ENCODE data around the gene PKIB.
"Not testable (repeated sequence)": the region's sequence is repeated elsewhere in the genome, so short reads cannot be mapped to it uniquely, and the experiment has no call there.

The PKIB gene

GRCh38 chr6:122730334-122730733 is 120.1 kb downstream of the PKIB start:
- H3K27me3 ChIP-seq (ENCODE audit: control insufficient read depth in 1 of 2, insufficient read depth in 2 of 2, low read length in 2 of 2) = no peaks in the 10 kb centered on the region
- no peak overlapping the region for H3K4me3 ChIP-seq (ENCODE audit: low read depth in 1 of 2, low read length in 2 of 2)
- no peak overlapping the region for H3K9ac ChIP-seq (ENCODE audit: low read length)
- H3K36me3 ChIP-seq (ENCODE audit: insufficient read depth, low read length) = no peaks in the 10 kb centered on the region
- no peak overlapping the region for H3K27ac ChIP-seq (ENCODE audit: low read depth, low read length)
- H3K4me1 ChIP-seq (ENCODE audit: insufficient read depth, low read length) = no peaks in the 10 kb centered on the region
- no peaks in the 10 kb centered on the region for H3K9me3 ChIP-seq (ENCODE audit: low read length)

DNA sequence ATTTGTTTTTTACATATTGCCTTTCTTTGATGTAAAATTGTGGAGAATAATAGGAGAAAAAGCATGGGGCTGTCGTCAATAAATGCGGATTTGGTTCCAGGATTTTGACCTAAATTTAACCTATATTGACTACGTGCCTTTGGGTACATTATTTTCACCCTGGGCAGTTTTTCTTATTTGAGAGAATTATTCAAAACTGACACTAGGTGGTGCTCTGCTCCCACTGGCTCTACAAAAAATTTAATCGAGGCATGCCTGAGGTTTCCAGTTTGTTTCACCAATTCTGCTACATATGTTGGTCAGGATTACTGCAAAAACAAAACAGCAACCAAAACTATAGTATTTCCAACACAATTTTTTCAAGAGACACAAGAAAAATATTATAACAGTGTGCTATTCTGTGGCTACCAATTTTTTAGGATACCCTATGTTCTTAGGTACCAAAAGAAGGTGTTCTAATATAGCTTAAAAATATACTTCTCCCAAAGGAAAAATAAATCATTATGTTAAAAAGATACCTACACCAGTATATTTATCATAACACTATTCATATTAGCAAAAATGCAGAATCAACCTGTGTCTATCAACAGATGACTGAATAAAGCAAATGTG is 120.7 kb downstream of the PKIB start:
- Histone ChIP-seq H3K27ac (ENCODE audit: low read depth, low read length) (no peak overlapping the region), H3K9me3 (ENCODE audit: low read length) (no peaks in the 10 kb centered on the region), H3K27me3 (ENCODE audit: control insufficient read depth in 1 of 2, insufficient read depth in 2 of 2, low read length in 2 of 2) (no peaks in the 10 kb centered on the region), H3K9ac (ENCODE audit: low read length) (no peak overlapping the region), H3K4me3 (ENCODE audit: low read depth in 1 of 2, low read length in 2 of 2) (no peak overlapping the region), H3K4me1 (ENCODE audit: insufficient read depth, low read length) (no peaks in the 10 kb centered on the region), H3K36me3 (ENCODE audit: insufficient read depth, low read length) (no peaks in the 10 kb centered on the region)

- no peaks in the 10 kb centered on the region for H3K36me3 ChIP-seq (ENCODE audit: insufficient read depth, low read length)
- no peak overlapping the region for H3K9ac ChIP-seq (ENCODE audit: low read length)
- H3K27me3 ChIP-seq (ENCODE audit: control insufficient read depth in 1 of 2, insufficient read depth in 2 of 2, low read length in 2 of 2) = no peaks in the 10 kb centered on the region
- no peaks in the 10 kb centered on the region for H3K9me3 ChIP-seq (ENCODE audit: low read length)
- H3K27ac ChIP-seq (ENCODE audit: low read depth, low read length) = no peak overlapping the region
- H3K4me3 ChIP-seq (ENCODE audit: low read depth in 1 of 2, low read length in 2 of 2) = no peak overlapping the region
- no peaks in the 10 kb centered on the region for H3K4me1 ChIP-seq (ENCODE audit: insufficient read depth, low read length)
These were observed 123.1 kb downstream of the PKIB start for GRCh38 chr6:122733259-122733658.

DNA sequence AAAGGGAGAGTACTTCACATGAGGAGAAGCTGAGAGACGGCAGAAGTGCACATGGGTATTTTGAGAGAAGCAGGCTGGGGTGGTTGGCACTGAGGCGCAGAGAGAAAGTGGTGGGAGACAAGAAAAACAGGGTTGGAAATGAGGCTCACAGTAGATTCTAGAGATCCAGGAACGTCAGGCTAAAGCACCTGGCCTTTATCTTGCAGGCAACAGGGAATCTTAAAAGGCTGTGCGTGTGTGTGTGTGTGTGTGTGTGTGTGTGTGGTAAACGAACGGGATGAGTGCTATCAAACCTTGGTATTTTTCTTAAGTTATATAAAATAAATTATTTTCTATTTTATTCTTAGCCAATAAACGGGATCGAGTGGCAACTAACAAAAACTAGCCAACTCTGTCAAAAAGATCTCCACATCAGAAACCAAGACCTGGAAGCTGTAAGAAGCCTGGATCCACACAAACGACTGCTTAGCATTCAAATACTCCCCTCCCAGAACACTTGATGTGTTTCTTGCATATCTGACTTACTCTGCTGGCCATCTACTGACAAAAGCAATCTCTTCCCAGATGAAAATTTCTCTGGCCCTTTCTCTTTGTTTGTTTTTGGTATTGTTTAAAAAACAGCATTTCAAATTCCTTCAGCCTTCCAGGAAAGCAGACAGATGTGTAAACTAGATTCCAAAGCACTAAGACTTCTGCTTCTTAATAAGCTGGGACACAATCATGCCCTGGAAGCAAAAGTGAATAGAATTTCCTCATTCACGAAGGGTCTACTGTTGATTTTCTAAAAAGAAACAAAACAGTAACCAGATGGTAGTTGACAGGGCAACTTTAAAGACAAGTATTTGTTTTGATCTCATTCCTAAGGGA is 124.6 kb downstream of the PKIB start:
- Histone ChIP-seq H3K9me3 (ENCODE audit: low read length) (no peaks in the 10 kb centered on the region), H3K4me1 (ENCODE audit: insufficient read depth, low read length) (no peaks in the 10 kb centered on the region), H3K27me3 (ENCODE audit: control insufficient read depth in 1 of 2, insufficient read depth in 2 of 2, low read length in 2 of 2) (no peaks in the 10 kb centered on the region), H3K27ac (ENCODE audit: low read depth, low read length) (no peak overlapping the region), H3K4me3 (ENCODE audit: low read depth in 1 of 2, low read length in 2 of 2) (no peak overlapping the region), H3K9ac (ENCODE audit: low read length) (no peak overlapping the region), H3K36me3 (ENCODE audit: insufficient read depth, low read length) (no peaks in the 10 kb centered on the region)

- no peak overlapping the region for H3K27ac ChIP-seq (ENCODE audit: low read depth, low read length)
These were observed 125.4 kb downstream of the PKIB start for GRCh38 chr6:122735582-122735981.

GRCh38 chr6:122736163-122736562 is 126.0 kb downstream of the PKIB start:
- Histone ChIP-seq H3K9ac (ENCODE audit: low read length) (no peak overlapping the region), H3K27me3 (ENCODE audit: control insufficient read depth in 1 of 2, insufficient read depth in 2 of 2, low read length in 2 of 2) (no peaks in the 10 kb centered on the region), H3K36me3 (ENCODE audit: insufficient read depth, low read length) (no peaks in the 10 kb centered on the region), H3K27ac (ENCODE audit: low read depth, low read length) (no peak overlapping the region), H3K4me1 (ENCODE audit: insufficient read depth, low read length) (no peaks in the 10 kb centered on the region), H3K4me3 (ENCODE audit: low read depth in 1 of 2, low read length in 2 of 2) (no peak overlapping the region), H3K9me3 (ENCODE audit: low read length) (no peaks in the 10 kb centered on the region)

More at GRCh38 chr6:122735582-122735981, 125.4 kb downstream of the PKIB start:
- H3K27me3 ChIP-seq (ENCODE audit: control insufficient read depth in 1 of 2, insufficient read depth in 2 of 2, low read length in 2 of 2) = no peaks in the 10 kb centered on the region
- no peaks in the 10 kb centered on the region for H3K36me3 ChIP-seq (ENCODE audit: insufficient read depth, low read length)
- no peaks in the 10 kb centered on the region for H3K4me1 ChIP-seq (ENCODE audit: insufficient read depth, low read length)
- H3K9me3 ChIP-seq (ENCODE audit: low read length) = no peaks in the 10 kb centered on the region
- no peak overlapping the region for H3K9ac ChIP-seq (ENCODE audit: low read length)
- H3K4me3 ChIP-seq (ENCODE audit: low read depth in 1 of 2, low read length in 2 of 2) = no peak overlapping the region

DNA sequence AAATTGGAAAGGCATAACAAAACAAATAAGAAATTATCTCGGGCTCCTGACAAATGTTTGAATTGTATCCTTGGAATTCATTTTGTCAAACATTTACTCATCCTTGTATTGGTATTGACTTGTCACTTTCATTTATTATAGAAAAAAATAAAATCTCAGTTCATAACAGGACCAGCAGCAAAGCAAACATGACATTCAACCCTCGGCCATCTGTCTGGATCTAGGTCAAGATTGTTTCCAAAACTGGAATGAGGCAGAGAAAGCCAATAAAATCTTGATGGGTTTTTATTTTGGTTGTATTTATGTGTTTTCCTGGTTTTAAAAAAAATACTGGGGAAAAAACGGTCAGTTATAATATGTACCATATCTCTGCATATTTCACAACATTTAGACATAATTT is 126.4 kb downstream of the PKIB start:
- H3K36me3 ChIP-seq (ENCODE audit: insufficient read depth, low read length) = no peaks in the 10 kb centered on the region
- H3K4me1 ChIP-seq (ENCODE audit: insufficient read depth, low read length) = no peaks in the 10 kb centered on the region
- H3K9me3 ChIP-seq (ENCODE audit: low read length) = no peaks in the 10 kb centered on the region
- H3K9ac ChIP-seq (ENCODE audit: low read length) = no peak overlapping the region
- no peaks in the 10 kb centered on the region for H3K27me3 ChIP-seq (ENCODE audit: control insufficient read depth in 1 of 2, insufficient read depth in 2 of 2, low read length in 2 of 2)
- H3K27ac ChIP-seq (ENCODE audit: low read depth, low read length) = no peak overlapping the region
- no peak overlapping the region for H3K4me3 ChIP-seq (ENCODE audit: low read depth in 1 of 2, low read length in 2 of 2)

- H3K27me3 ChIP-seq (ENCODE audit: control insufficient read depth in 1 of 2, insufficient read depth in 2 of 2, low read length in 2 of 2) = no peaks in the 10 kb centered on the region
- no peak overlapping the region for H3K9ac ChIP-seq (ENCODE audit: low read length)
- no peaks in the 10 kb centered on the region for H3K36me3 ChIP-seq (ENCODE audit: insufficient read depth, low read length)
- H3K27ac ChIP-seq (ENCODE audit: low read depth, low read length) = no peak overlapping the region
- no peak overlapping the region for H3K4me3 ChIP-seq (ENCODE audit: low read depth in 1 of 2, low read length in 2 of 2)
- no peaks in the 10 kb centered on the region for H3K9me3 ChIP-seq (ENCODE audit: low read length)
- no peaks in the 10 kb centered on the region for H3K4me1 ChIP-seq (ENCODE audit: insufficient read depth, low read length)
These were observed 129.9 kb downstream of the PKIB start for GRCh38 chr6:122740091-122740490.

GRCh38 chr6:122740936-122741335 is 130.7 kb downstream of the PKIB start:
- H3K27ac ChIP-seq (ENCODE audit: low read depth, low read length) = no peak overlapping the region
- H3K36me3 ChIP-seq (ENCODE audit: insufficient read depth, low read length) = no peaks in the 10 kb centered on the region
- H3K4me3 ChIP-seq (ENCODE audit: low read depth in 1 of 2, low read length in 2 of 2) = no peak overlapping the region
- no peaks in the 10 kb centered on the region for H3K4me1 ChIP-seq (ENCODE audit: insufficient read depth, low read length)
- H3K27me3 ChIP-seq (ENCODE audit: control insufficient read depth in 1 of 2, insufficient read depth in 2 of 2, low read length in 2 of 2) = no peaks in the 10 kb centered on the region
- H3K9me3 ChIP-seq (ENCODE audit: low read length) = no peaks in the 10 kb centered on the region
- H3K9ac ChIP-seq (ENCODE audit: low read length) = no peak overlapping the region

DNA sequence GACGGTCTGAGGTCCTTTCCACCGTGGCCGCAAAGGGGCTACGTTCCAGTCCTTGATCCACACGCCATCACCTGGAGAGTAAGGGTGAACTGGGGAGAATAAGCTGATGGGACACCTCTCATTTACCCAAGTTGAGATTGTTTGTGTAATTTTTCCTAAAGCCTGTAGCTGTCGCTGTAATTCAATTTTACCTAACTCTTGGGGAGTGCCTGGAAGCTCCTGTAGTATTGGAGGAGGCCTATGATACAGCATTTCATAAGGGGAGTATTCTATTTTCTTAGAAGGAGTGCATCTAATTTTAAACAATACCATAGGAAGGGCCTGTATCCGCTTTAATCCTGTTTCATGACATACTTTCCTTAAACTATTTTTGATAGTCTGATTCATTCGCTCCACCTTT is 134.0 kb downstream of the PKIB start:
- not testable (repeated sequence) for H3K9ac ChIP-seq (ENCODE audit: low read length); H3K27me3 ChIP-seq (ENCODE audit: control insufficient read depth in 1 of 2, insufficient read depth in 2 of 2, low read length in 2 of 2); H3K27ac ChIP-seq (ENCODE audit: low read depth, low read length); H3K9me3 ChIP-seq (ENCODE audit: low read length); H3K4me1 ChIP-seq (ENCODE audit: insufficient read depth, low read length); H3K36me3 ChIP-seq (ENCODE audit: insufficient read depth, low read length); H3K4me3 ChIP-seq (ENCODE audit: low read depth in 1 of 2, low read length in 2 of 2)

- not testable (repeated sequence) for H3K9ac ChIP-seq (ENCODE audit: low read length); H3K36me3 ChIP-seq (ENCODE audit: insufficient read depth, low read length); H3K27me3 ChIP-seq (ENCODE audit: control insufficient read depth in 1 of 2, insufficient read depth in 2 of 2, low read length in 2 of 2); H3K4me1 ChIP-seq (ENCODE audit: insufficient read depth, low read length); H3K9me3 ChIP-seq (ENCODE audit: low read length); H3K27ac ChIP-seq (ENCODE audit: low read depth, low read length); H3K4me3 ChIP-seq (ENCODE audit: low read depth in 1 of 2, low read length in 2 of 2)
These were observed 134.7 kb downstream of the PKIB start for GRCh38 chr6:122744856-122745255.

DNA sequence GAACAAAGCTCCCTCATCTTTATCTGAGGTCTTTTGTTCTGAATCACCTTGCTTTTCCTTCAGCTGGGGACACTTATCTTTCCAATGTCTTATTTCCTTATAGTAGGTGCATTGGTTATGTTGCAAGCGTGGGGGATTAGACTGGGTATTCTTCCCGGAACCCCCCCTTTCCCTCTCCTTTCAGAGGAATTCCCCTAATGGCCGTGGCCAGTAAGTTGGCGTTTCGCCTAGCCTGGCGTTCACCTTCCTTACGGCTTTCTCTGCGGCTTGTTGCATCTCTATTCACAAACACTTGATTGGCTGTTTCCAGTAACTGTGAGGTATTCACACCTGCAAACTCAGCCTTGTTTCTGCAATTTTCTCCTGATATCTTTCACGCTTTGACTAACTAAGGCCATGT is 136.5 kb downstream of the PKIB start:
- Histone ChIP-seq H3K36me3 (ENCODE audit: insufficient read depth, low read length) (no peaks in the 10 kb centered on the region), H3K4me3 (ENCODE audit: low read depth in 1 of 2, low read length in 2 of 2) (no peak overlapping the region), H3K4me1 (ENCODE audit: insufficient read depth, low read length) (no peaks in the 10 kb centered on the region), H3K27ac (ENCODE audit: low read depth, low read length) (no peak overlapping the region), H3K9ac (ENCODE audit: low read length) (no peak overlapping the region), H3K27me3 (ENCODE audit: control insufficient read depth in 1 of 2, insufficient read depth in 2 of 2, low read length in 2 of 2) (no peaks in the 10 kb centered on the region), H3K9me3 (ENCODE audit: low read length) (no peaks in the 10 kb centered on the region)

All from muscle layer of colon (tissue), 2 donors.